Right lobe of liver (tissue), 6 donors: ENCODE measurements around the gene GIGYF2. TPM values are rescaled to one million over a fixed set of nuclear protein-coding genes. Genes with fewer than 3 reads are reported as not detected.
"Not testable (repeated sequence)": the region's sequence is repeated elsewhere in the genome, so short reads cannot be mapped to it uniquely, and the experiment has no call there.

ENCODE experiments used
- ATAC-seq, 4 donors: fragments of 200-7000 bp; cut with Tn5 transposase; one replicate each; pipeline ENCODE4 v1.9.1; 2020; ENCODE audit warnings: mild to moderate bottlenecking in 4 of 4, moderate library complexity in 4 of 4
- DNase-seq, 3 donors: peaks; one replicate each; pipeline ENCODE4 v3.0.0-alpha.2; 2020
- H3K27ac ChIP-seq, 3 donors: fragments of 200-600 bp; one replicate each; pipeline ENCODE4 v1.8.0; 2022
- H3K27me3 ChIP-seq, 2 donors: fragments of 200-600 bp; one replicate each; pipeline ENCODE4 v1.8.0; 2022
- H3K36me3 ChIP-seq, 4 donors: fragments of 200-600 bp; sonication (generic) in 1 of 4; one replicate each; pipeline versions ENCODE4 v1.5.1 to v1.8.0; 2017 to 2022; ENCODE audit warnings: control low read depth in 1 of 4
- H3K4me1 ChIP-seq, 4 donors: fragments of 200-600 bp; sonication (generic) in 1 of 4; one replicate each; pipeline versions ENCODE4 v1.5.1 to v1.8.0; 2017 to 2022; ENCODE audit warnings: control low read depth in 1 of 4
- H3K4me3 ChIP-seq, 3 donors: fragments of 200-600 bp; one replicate each; pipeline ENCODE4 v1.8.0; 2022
- H3K9me3 ChIP-seq, 4 donors: fragments of 200-600 bp; sonication (generic) in 1 of 4; one replicate each; pipeline versions ENCODE4 v1.5.1 to v1.8.0; 2017 to 2022; ENCODE audit warnings: control low read depth in 1 of 4
- CTCF ChIP-seq, 4 donors: fragments of 200-600 bp in 3 of 4; fragments of 450-650 bp in 1 of 4; IDR thresholded peaks; one replicate each; pipeline versions ENCODE4 v1.5.1 to v1.8.0; 2016 to 2022; ENCODE audit warnings: antibody characterized with exemption in 4 of 4, mild to moderate bottlenecking in 2 of 4
- POLR2A ChIP-seq: fragments of 450-650 bp; IDR thresholded peaks from one replicate; pipeline ENCODE4 v1.6.1; 2017; ENCODE audit warnings: antibody characterized with exemption, mild to moderate bottlenecking
- WGBS: methylation state at CpG from one replicate; pipeline ENCODE4 v1.1.6; 2018; ENCODE audit warnings: low coverage, low lambda C conversion rate; ENCODE audit not compliant: insufficient coverage; ENCODE audit errors: missing lambda C conversion rate; 5-methylcytosine and 5-hydroxymethylcytosine counted together
- intact Hi-C, 2 donors: fragments of 100-400 bp; cut with DNase I; formaldehyde crosslinking; loops; one replicate each; pipeline versions ENCODE4 v1.11.2 to v1.14.1; 2022
- total RNA-seq, 6 experiments: library from RNA; depleted of rRNA in 2 of 6; stranded (reverse); fragments of >200 nt in 2 of 6; fragmentation: NEBNext Ultra II Directional in 3 of 6; extraction: Animal tissue kit (Norgen Biotek cat#: 25700) in 3 of 6; gene quantifications; one replicate each; pipeline versions ENCODE4 v1.1.0 to v1.2.4, GENCODE V29; 2016 to 2023
- donor health status: DM: no; HTN: yes; CAD: no.
- donor health status: DM: no; HTN: no; CAD: no.
- donor health status: DM: no; HTN: no; CAD: no.
- donor health status: DM: no; HTN: yes; CAD: no.
- donor health status: DM: no; HTN: yes; CAD: no.

Gene GIGYF2
- total RNA-seq, 6 experiments from 2014 or later: 25.7 to 35.0 (median 32.6) TPM

- no peak for DNase-seq
- no peaks in the 10 kb centered on the region for H3K27me3 ChIP-seq
- no peak for TF ChIP-seq CTCF (IDR thresholded peaks at IDR 0.05)
- TF ChIP-seq POLR2A: no peak
- intact Hi-C loops: no loop called here
- H3K4me3 ChIP-seq: no peak overlapping the region
- ATAC-seq: no peak
- WGBS: 81% methylated on average over 19 of the region's 43 CpGs
- no peaks in the 10 kb centered on the region for H3K9me3 ChIP-seq
- no peaks in the 10 kb centered on the region for H3K36me3 ChIP-seq
- H3K27ac ChIP-seq: no peak overlapping the region
- no peaks in the 10 kb centered on the region for H3K4me1 ChIP-seq
These were observed 203.9 kb downstream of the GIGYF2 start for GRCh38 chr2:232900811-232901735.

- Histone ChIP-seq H3K4me1 (no peaks in the 10 kb centered on the region), H3K27me3 (no peaks in the 10 kb centered on the region), H3K4me3 (no peak overlapping the region), H3K36me3 (no peaks in the 10 kb centered on the region), H3K27ac (no peak overlapping the region), H3K9me3 (no peaks in the 10 kb centered on the region)
- ATAC-seq (peak in 3 of 4 donors; percentile 52 to 89 (median 72)), DNase-seq (peak in 1 of 3 donors; percentile 47)
- no peak for TF ChIP-seq CTCF (IDR thresholded peaks at IDR 0.05)
- TF ChIP-seq POLR2A: no peak
- 87% methylated on average over 12 of the region's 28 CpGs for WGBS
- intact Hi-C loops: no loop called here
These were observed 204.8 kb downstream of the GIGYF2 start for GRCh38 chr2:232901736-232902578.

GRCh38 chr2:232903989-232904388 lies 206.9 kb downstream of the GIGYF2 start:
- TF ChIP-seq POLR2A: no peak
- no peak for TF ChIP-seq CTCF (IDR thresholded peaks at IDR 0.05)
- Histone ChIP-seq H3K4me1 (no peaks in the 10 kb centered on the region), H3K4me3 (no peak overlapping the region), H3K27ac (no peak overlapping the region), H3K27me3 (no peaks in the 10 kb centered on the region), H3K9me3 (no peaks in the 10 kb centered on the region), H3K36me3 (no peaks in the 10 kb centered on the region)
- DNase-seq (no peak), ATAC-seq (no peak)
- intact Hi-C loops: no loop called here
- 80% methylated on average over 1 of the region's 9 CpGs for WGBS

GRCh38 chr2:232906867-232907717 lies 210.0 kb downstream of the GIGYF2 start:
- H3K27me3 ChIP-seq, H3K27ac ChIP-seq, H3K4me1 ChIP-seq, H3K36me3 ChIP-seq, H3K4me3 ChIP-seq, H3K9me3 ChIP-seq, intact Hi-C loops, ATAC-seq, DNase-seq: not testable (repeated sequence)
- WGBS: 72% methylated on average over 6 of the region's 10 CpGs

- H3K36me3 ChIP-seq, intact Hi-C loops, DNase-seq, H3K27me3 ChIP-seq, ATAC-seq, H3K4me1 ChIP-seq, H3K9me3 ChIP-seq, H3K4me3 ChIP-seq, H3K27ac ChIP-seq: not testable (repeated sequence)
- WGBS: 93% methylated on average over 9 of the region's 9 CpGs
These were observed 210.6 kb downstream of the GIGYF2 start for GRCh38 chr2:232907718-232908085.
